Measurements from ENCODE around the gene GFER.

DNA sequence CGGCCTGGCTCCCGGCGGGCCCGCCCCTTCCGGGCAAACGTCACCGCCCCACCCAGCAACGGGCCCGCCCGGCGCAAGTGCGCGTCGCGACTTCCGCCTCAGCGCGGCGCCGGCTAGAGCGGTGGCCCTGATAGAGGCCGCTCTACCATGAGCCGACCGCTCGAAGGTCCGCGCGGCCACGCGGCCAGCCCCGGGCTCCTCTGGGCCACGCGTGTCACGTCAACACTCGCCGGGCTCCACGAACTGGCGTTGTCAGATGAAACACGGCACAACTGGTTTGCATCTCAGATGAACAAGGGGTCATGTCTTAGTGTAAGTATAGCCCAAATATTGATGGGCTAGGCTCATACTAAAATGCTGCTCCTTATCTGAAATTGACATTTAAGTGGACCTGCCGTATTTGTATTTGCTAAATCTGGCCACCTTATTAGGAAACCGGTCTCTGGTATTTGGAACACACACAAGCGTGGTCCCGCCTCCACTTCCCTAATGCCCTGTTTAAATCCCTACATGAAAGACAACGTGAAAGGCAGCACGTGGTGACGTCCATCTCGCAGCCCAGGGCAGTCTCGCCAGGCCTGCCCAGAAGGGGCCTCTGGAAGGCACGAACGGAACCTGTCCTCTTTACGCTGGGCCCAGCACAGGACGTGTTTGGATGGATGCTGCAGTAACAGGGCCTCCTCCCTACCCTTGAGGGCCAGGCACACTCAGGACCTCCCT, 26.0 kb downstream of the GFER start, which contains the start of gene ZNF598:
- TF ChIP-seq POLR2A (IDR thresholded peaks at IDR 0.05; ENCODE audit: low read depth, low read length) = peak; percentile 87
- peak; percentile 82 for TF ChIP-seq POLR2AphosphoS5 (IDR thresholded peaks at IDR 0.05; ENCODE audit: low read depth, low read length)
